ENCODE data around the gene SERPINE2. TPM values are rescaled to one million over a fixed set of nuclear protein-coding genes. Genes with fewer than 3 reads are reported as not detected.

Gene SERPINE2
- total RNA-seq, 3 donors from 2014 or later = 1.8 to 44.6 (median 11.9) TPM

GRCh38 chr2:223937535-223937934 lies 101.6 kb downstream of the SERPINE2 start:
- H3K9me3 ChIP-seq = no peaks in the 10 kb centered on the region
- no peaks in the 10 kb centered on the region for H3K36me3 ChIP-seq
- no peak for DNase-seq (ENCODE audit: low spot score in 2 of 2)
- no peak overlapping the region for H3K27ac ChIP-seq
- TF ChIP-seq POLR2AphosphoS5 (IDR thresholded peaks at IDR 0.05) (no peak), CTCF (IDR thresholded peaks at IDR 0.05) (no peak), POLR2A (IDR thresholded peaks at IDR 0.05) (no peak)
- H3K4me3 ChIP-seq = no peak overlapping the region
- intact Hi-C loops (cut with DNase I; ENCODE audit: low total_unique reads) = no loop called here
- H3K4me1 ChIP-seq = peaks cover 0 to 4% of the 10 kb centered on the region in 2 donors
- H3K27me3 ChIP-seq = no peaks in the 10 kb centered on the region

GRCh38 chr2:223936862-223937326 lies 102.2 kb downstream of the SERPINE2 start:
- no peak overlapping the region for H3K4me3 ChIP-seq
- intact Hi-C loops (cut with DNase I; ENCODE audit: low total_unique reads) = no loop called here
- H3K9me3 ChIP-seq = no peaks in the 10 kb centered on the region
- TF ChIP-seq POLR2AphosphoS5 (IDR thresholded peaks at IDR 0.05) (no peak), POLR2A (IDR thresholded peaks at IDR 0.05) (no peak)
- no peak overlapping the region for H3K27ac ChIP-seq
- H3K4me1 ChIP-seq = peaks cover 0 to 4% of the 10 kb centered on the region in 2 donors
- DNase-seq (ENCODE audit: low spot score in 2 of 2) = no peak
- H3K27me3 ChIP-seq = no peaks in the 10 kb centered on the region
- no peaks in the 10 kb centered on the region for H3K36me3 ChIP-seq

GRCh38 chr2:223935459-223936125 lies 103.5 kb downstream of the SERPINE2 start:
- no peak overlapping the region for H3K4me3 ChIP-seq
- H3K27me3 ChIP-seq = no peaks in the 10 kb centered on the region
- no peak overlapping the region for H3K27ac ChIP-seq
- no peaks in the 10 kb centered on the region for H3K36me3 ChIP-seq
- peaks cover 0 to 4% of the 10 kb centered on the region in 2 donors for H3K4me1 ChIP-seq
- no peak for DNase-seq (ENCODE audit: low spot score in 2 of 2)
- TF ChIP-seq CTCF (IDR thresholded peaks at IDR 0.05) (no peak), POLR2AphosphoS5 (IDR thresholded peaks at IDR 0.05) (no peak), POLR2A (IDR thresholded peaks at IDR 0.05) (no peak)
- H3K9me3 ChIP-seq = no peaks in the 10 kb centered on the region
- intact Hi-C loops (cut with DNase I; ENCODE audit: low total_unique reads) = no loop called here

- intact Hi-C loops (cut with DNase I; ENCODE audit: low total_unique reads) = no loop called here
- Histone ChIP-seq H3K27me3 (no peaks in the 10 kb centered on the region), H3K36me3 (no peaks in the 10 kb centered on the region), H3K4me3 (no peak overlapping the region), H3K27ac (no peak overlapping the region), H3K9me3 (no peaks in the 10 kb centered on the region), H3K4me1 (peaks cover 0 to 4% of the 10 kb centered on the region in 2 donors)
- TF ChIP-seq CTCF (IDR thresholded peaks at IDR 0.05) (no peak), POLR2A (IDR thresholded peaks at IDR 0.05) (no peak), POLR2AphosphoS5 (IDR thresholded peaks at IDR 0.05) (no peak)
- DNase-seq (ENCODE audit: low spot score in 2 of 2) = no peak
These were observed 104.2 kb downstream of the SERPINE2 start for GRCh38 chr2:223934870-223935269.

GRCh38 chr2:223932816-223933800 lies 106.0 kb downstream of the SERPINE2 start:
- H3K4me3 ChIP-seq = no peak overlapping the region
- peaks cover 2 to 4% of the 10 kb centered on the region in 2 donors for H3K4me1 ChIP-seq
- no peak for DNase-seq (ENCODE audit: low spot score in 2 of 2)
- no peaks in the 10 kb centered on the region for H3K36me3 ChIP-seq
- no peaks in the 10 kb centered on the region for H3K27me3 ChIP-seq
- H3K27ac ChIP-seq = no peak overlapping the region
- H3K9me3 ChIP-seq = no peaks in the 10 kb centered on the region
- TF ChIP-seq POLR2A (IDR thresholded peaks at IDR 0.05) (no peak), POLR2AphosphoS5 (IDR thresholded peaks at IDR 0.05) (no peak), CTCF (IDR thresholded peaks at IDR 0.05) (no peak)
- intact Hi-C loops (cut with DNase I; ENCODE audit: low total_unique reads) = no loop called here

All from breast epithelium (tissue), 4 donors.